CD4-positive, alpha-beta memory T cell (primary cell): ENCODE results near the gene C20orf144. TPM values are rescaled to one million over a fixed set of nuclear protein-coding genes. Genes with fewer than 3 reads are reported as not detected.
A peak's percentile ranks its signal among the peaks of the same experiment; 100 is the strongest.

ENCODE experiments used
- CTCF ChIA-PET: fragments of 350-600 bp; sonication (Branson Sonifier 250); formaldehyde crosslinking; loops from one replicate; lab custom pipeline; 2021; ENCODE audit warnings: inconsistent platforms; ENCODE audit not compliant: partially characterized antibody; lab: Charles Lee
- POLR2A ChIA-PET: fragments of 350-600 bp; sonication (Branson Sonifier 250); formaldehyde crosslinking; loops from one replicate; lab custom pipeline; 2021; ENCODE audit not compliant: partially characterized antibody; lab: Charles Lee
- DNase-seq, 5 donors: peaks; one replicate each; pipeline versions ENCODE4 v3.0.0 to v3.0.0-alpha.2; 2020 to 2022; ENCODE audit warnings: mixed read lengths in 1 of 5
- H3K27ac ChIP-seq: one replicate; pipeline ENCODE4 v1.7.0; 2013; ENCODE audit warnings: low read depth, low read length
- H3K27me3 ChIP-seq: 2 replicates; pipeline ENCODE4 v1.7.0; 2013; ENCODE audit warnings: mild to moderate bottlenecking, low read length, moderate library complexity; ENCODE audit not compliant: insufficient read depth
- H3K36me3 ChIP-seq: 2 replicates; pipeline ENCODE4 v1.7.0; 2013; ENCODE audit warnings: mild to moderate bottlenecking, low read length, moderate library complexity; ENCODE audit not compliant: insufficient read depth
- H3K4me1 ChIP-seq: 2 replicates; pipeline ENCODE4 v1.7.0; 2013; ENCODE audit warnings: mild to moderate bottlenecking, low read length, moderate library complexity; ENCODE audit not compliant: insufficient read depth
- H3K4me3 ChIP-seq, 2 donors: one replicate each; pipeline ENCODE4 v1.7.0; 2013; ENCODE audit warnings: low read length in 2 of 2, mild to moderate bottlenecking in 1 of 2
- H3K9me3 ChIP-seq, 2 donors: one replicate each; pipeline ENCODE4 v1.7.0; 2013; ENCODE audit warnings: low read length in 2 of 2, control low read depth in 1 of 2; ENCODE audit not compliant: control insufficient read depth in 1 of 2
- H3K27ac Mint-ChIP-seq, 7 donors: one replicate each; pipeline ENCODE4 v1.8.0; 2020 to 2021; ENCODE audit warnings: mixed read lengths in 7 of 7, mild to moderate bottlenecking in 6 of 7, inconsistent platforms in 3 of 7, moderate library complexity in 3 of 7
- H3K27me3 Mint-ChIP-seq, 2 donors: one replicate each; pipeline ENCODE4 v1.8.0; 2020 to 2021; ENCODE audit warnings: mixed read lengths in 2 of 2
- H3K36me3 Mint-ChIP-seq, 2 donors: one replicate each; pipeline ENCODE4 v1.8.0; 2020 to 2021; ENCODE audit warnings: mixed read lengths in 2 of 2, inconsistent platforms in 1 of 2, mild to moderate bottlenecking in 1 of 2
- H3K4me1 Mint-ChIP-seq, 4 donors: one replicate each; pipeline ENCODE4 v1.8.0; 2020 to 2021; ENCODE audit warnings: mixed read lengths in 4 of 4, mild to moderate bottlenecking in 1 of 4
- H3K4me3 Mint-ChIP-seq, 8 donors: one replicate each; pipeline ENCODE4 v1.8.0; 2020 to 2021; ENCODE audit warnings: mixed read lengths in 8 of 8, mild to moderate bottlenecking in 7 of 8, moderate library complexity in 6 of 8, inconsistent platforms in 3 of 8
- H3K9me3 Mint-ChIP-seq, 8 donors: one replicate each; pipeline ENCODE4 v1.8.0; 2020 to 2021; ENCODE audit warnings: mixed read lengths in 8 of 8, mild to moderate bottlenecking in 5 of 8, inconsistent platforms in 3 of 8, moderate library complexity in 1 of 8
- intact Hi-C: fragments of 100-400 bp; cut with micrococcal nuclease; formaldehyde crosslinking; loops from one replicate; pipeline ENCODE4 v1.15.1; 2023
- polyA plus RNA-seq, 2 donors: library from polyadenylated mRNA; unstranded; fragments of 300-500 nt; fragmentation: Illumina TruSeq; gene quantifications; one replicate each; pipeline ENCODE4 v1.2.3, GENCODE V29; 2021
- total RNA-seq, 2 experiments: library from RNA; stranded (reverse); gene quantifications; one replicate each; pipeline ENCODE4 v1.2.3, GENCODE V29; 2021

The C20orf144 gene
- total and polyA plus RNA-seq, 4 experiments from 2014 or later = 0.61 TPM; not detected in 2

DNA sequence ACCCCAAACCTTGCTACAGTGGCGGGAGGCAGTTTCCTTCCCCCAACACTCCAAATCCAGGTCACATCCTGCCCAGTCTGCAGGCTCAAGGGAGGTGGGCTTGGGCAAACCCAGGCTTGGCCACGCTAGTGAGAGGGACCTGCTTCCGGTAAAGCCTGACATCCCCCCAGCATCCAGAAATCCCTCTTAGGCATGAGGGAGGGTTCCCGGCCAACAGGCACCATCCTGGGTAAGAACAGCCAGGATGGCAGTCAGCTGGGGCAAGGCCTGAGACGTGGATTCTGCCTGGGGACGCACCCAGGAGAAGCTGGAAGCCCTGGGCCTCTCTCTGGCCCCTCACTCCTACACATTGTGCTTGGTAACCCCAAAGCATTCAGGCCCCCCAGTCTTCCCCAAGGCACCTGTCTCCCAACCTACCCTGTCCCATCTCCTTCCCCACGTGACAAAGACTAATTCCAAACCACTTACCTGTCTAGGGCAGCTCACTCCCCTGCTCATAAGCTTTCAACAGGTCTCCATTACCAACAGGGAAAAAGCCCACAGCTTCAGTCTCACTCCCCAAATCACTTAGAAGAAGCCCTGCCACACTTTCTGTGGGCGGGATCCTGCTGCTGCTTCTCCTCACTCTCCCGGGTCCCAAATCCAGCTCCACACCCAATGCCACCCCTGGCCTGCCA lies 2.1 kb downstream of the C20orf144 start:
- Histone ChIP-seq H3K4me3 (peak overlapping the region; percentile 52 to 87), H3K36me3 (no peaks in the 10 kb centered on the region), H3K27ac (peak overlapping the region; percentile 82), H3K27me3 (no peaks in the 10 kb centered on the region), H3K9me3 (no peaks in the 10 kb centered on the region), H3K4me1 (peaks cover 41% of the 10 kb centered on the region)
- peaks cover 0 to 3% of the 10 kb centered on the region in 2 donors for H3K36me3 Mint-ChIP-seq
- CTCF ChIA-PET = interaction anchor here (0.7 to 8.6 kb wide), 7 partner anchors 10 to 210 kb away, joined by 3 to 88 read pairs (median 6); partner anchors contain the start of gene CBFA2T2
- H3K4me1 Mint-ChIP-seq = peaks cover 19 to 58% (median 34%) of the 10 kb centered on the region in 4 donors
- no peak for DNase-seq
- H3K4me3 Mint-ChIP-seq = peak overlapping the region; percentile 76 to 89 (median 85)
- H3K27ac Mint-ChIP-seq = peak overlapping the region; percentile 89 to 97 (median 96)
- no peaks in the 10 kb centered on the region for H3K9me3 Mint-ChIP-seq
- intact Hi-C loops = no loop called here
- POLR2A ChIA-PET = interaction anchor here (0.5 to 9.7 kb wide), 23 partner anchors 10 to 448 kb away, joined by 3 to 122 read pairs (median 5); partner anchors contain the start of genes CBFA2T2, CDK5RAP1, EIF2S2 and NECAB3
- no peaks in the 10 kb centered on the region for H3K27me3 Mint-ChIP-seq

DNA sequence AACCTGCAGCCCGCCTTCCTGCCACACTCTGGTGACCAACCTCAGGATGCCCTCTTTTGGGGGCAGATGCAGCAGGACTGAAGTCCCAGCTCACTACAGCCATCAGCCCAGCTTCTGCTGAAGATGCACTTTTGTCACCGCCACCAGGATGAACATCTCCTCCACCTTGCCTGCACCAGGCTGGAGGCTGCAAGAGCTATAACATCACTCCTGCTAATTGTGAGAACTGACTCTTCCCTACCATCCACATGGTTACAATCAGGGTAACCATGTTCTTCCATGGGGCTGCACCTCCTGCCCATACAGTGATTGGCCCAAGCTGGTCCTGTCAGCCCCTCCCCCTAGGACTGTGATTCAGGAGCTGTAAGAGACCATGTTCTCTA lies 2.6 kb downstream of the C20orf144 start:
- Histone ChIP-seq H3K4me1 (peaks cover 41% of the 10 kb centered on the region), H3K4me3 (no peak overlapping the region), H3K9me3 (no peaks in the 10 kb centered on the region), H3K27me3 (no peaks in the 10 kb centered on the region), H3K36me3 (no peaks in the 10 kb centered on the region), H3K27ac (peak overlapping the region; percentile 82)
- peak overlapping the region; percentile 76 to 89 (median 84) for H3K4me3 Mint-ChIP-seq
- peaks cover 0 to 3% of the 10 kb centered on the region in 2 donors for H3K36me3 Mint-ChIP-seq
- CTCF ChIA-PET = interaction anchor here (0.7 to 8.6 kb wide), 7 partner anchors 11 to 210 kb away, joined by 3 to 88 read pairs (median 8); partner anchors contain the start of gene CBFA2T2
- POLR2A ChIA-PET = interaction anchor here (0.5 to 9.7 kb wide), 17 partner anchors 10 to 329 kb away, joined by 3 to 122 read pairs (median 15); partner anchors contain the start of genes CBFA2T2, CDK5RAP1, NECAB3 and PXMP4
- no peak for DNase-seq
- H3K27ac Mint-ChIP-seq = peak overlapping the region; percentile 89 to 97 (median 96)
- peaks cover 19 to 60% (median 34%) of the 10 kb centered on the region in 4 donors for H3K4me1 Mint-ChIP-seq
- no peaks in the 10 kb centered on the region for H3K9me3 Mint-ChIP-seq
- intact Hi-C loops = no loop called here
- no peaks in the 10 kb centered on the region for H3K27me3 Mint-ChIP-seq

GRCh38 chr20:33666293-33667244 lies 4.4 kb downstream of the C20orf144 start, which contains the start of gene ACTL10:
Gene ACTL10 (plus strand): TSS chr20:33666943. CDS start chr20:33667498, 555 bp downstream.
- peak within 1 kb of the TSS; percentile 95 to 99 (median 97) for H3K27ac Mint-ChIP-seq
- peaks cover 0 to 3% of the 10 kb centered on the region in 2 donors for H3K36me3 Mint-ChIP-seq
- ChIA-PET POLR2A (interaction anchor here (0.6 to 9.7 kb wide), 19 partner anchors 9 to 446 kb away, joined by 3 to 122 read pairs (median 6); partner anchors contain the start of genes CBFA2T2, CDK5RAP1, EIF2S2 and PXMP4), CTCF (interaction anchor here (0.6 to 8.6 kb wide), 21 partner anchors 13 to 265 kb away, joined by 3 to 88 read pairs (median 5); partner anchors contain the start of genes CBFA2T2 and PXMP4)
- DNase-seq = peak; percentile 65 to 85 (median 66)
- H3K9me3 ChIP-seq = no peaks in the 10 kb centered on the region
- intact Hi-C loops = loop anchor here (1.0 to 2.0 kb wide), 6 partner anchors 14 to 266 kb away; partner anchors contain the start of genes CBFA2T2, CDK5RAP1 and ZNF341
- H3K36me3 ChIP-seq = no peaks in the 10 kb centered on the region
- H3K27me3 ChIP-seq = no peaks in the 10 kb centered on the region
- H3K4me3 ChIP-seq = peak within 1 kb of the TSS; percentile 47 to 52
- H3K4me3 Mint-ChIP-seq = peak within 1 kb of the TSS; percentile 95 to 98 (median 97)
- peak within 1 kb of the TSS; percentile 60 for H3K27ac ChIP-seq
- peaks cover 20 to 71% (median 36%) of the 10 kb centered on the region in 4 donors for H3K4me1 Mint-ChIP-seq
- no peaks in the 10 kb centered on the region for H3K9me3 Mint-ChIP-seq
- peaks cover 41% of the 10 kb centered on the region for H3K4me1 ChIP-seq
- no peaks in the 10 kb centered on the region for H3K27me3 Mint-ChIP-seq

DNA sequence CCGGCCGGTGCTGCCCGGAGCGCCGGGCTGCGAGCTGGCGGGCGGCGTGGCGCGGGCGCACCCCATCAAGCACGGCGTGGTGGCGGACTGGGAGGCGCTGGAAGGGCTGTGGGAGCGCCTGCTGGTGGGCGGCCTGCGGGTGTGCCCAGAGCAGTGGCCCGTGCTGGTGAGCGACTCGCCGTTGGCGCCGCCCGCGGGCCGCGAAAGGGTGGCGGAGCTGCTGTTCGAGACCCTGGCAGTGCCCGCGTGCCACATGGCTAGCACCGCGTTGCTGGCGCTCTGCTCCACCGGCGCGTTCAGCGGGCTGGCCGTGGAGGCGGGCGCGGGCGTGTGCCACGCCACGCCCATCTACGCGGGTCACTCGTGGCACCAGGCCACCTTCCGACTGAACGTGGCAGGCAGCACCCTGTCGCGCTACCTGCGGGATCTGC lies 5.1 kb downstream of the C20orf144 start:
- POLR2A ChIA-PET = interaction anchor here (0.6 to 9.7 kb wide), 23 partner anchors 8 to 445 kb away, joined by 3 to 122 read pairs (median 5); partner anchors contain the start of genes CBFA2T2, CDK5RAP1, EIF2S2 and PXMP4
- DNase-seq = peak in 4 of 5 donors; percentile 34 to 59 (median 44)
- Histone ChIP-seq H3K9me3 (no peaks in the 10 kb centered on the region), H3K27ac (peak overlapping the region; percentile 60), H3K4me1 (peaks cover 41% of the 10 kb centered on the region), H3K4me3 (peak overlapping the region; percentile 47), H3K36me3 (no peaks in the 10 kb centered on the region), H3K27me3 (no peaks in the 10 kb centered on the region)
- intact Hi-C loops = loop anchor here (2.0 kb wide), 4 partner anchors 14 to 266 kb away; partner anchors contain the start of genes CDK5RAP1 and ZNF341
- H3K27me3 Mint-ChIP-seq = no peaks in the 10 kb centered on the region
- H3K4me1 Mint-ChIP-seq = peaks cover 23 to 69% (median 40%) of the 10 kb centered on the region in 4 donors
- H3K4me3 Mint-ChIP-seq = peak overlapping the region; percentile 74 to 98 (median 80)
- H3K9me3 Mint-ChIP-seq = no peaks in the 10 kb centered on the region
- H3K36me3 Mint-ChIP-seq = peaks cover 0 to 3% of the 10 kb centered on the region in 2 donors
- peak overlapping the region; percentile 42 to 87 (median 62) for H3K27ac Mint-ChIP-seq
- CTCF ChIA-PET = interaction anchor here (0.6 to 8.6 kb wide), 31 partner anchors 13 to 266 kb away, joined by 3 to 88 read pairs (median 5); partner anchors contain the start of genes CBFA2T2, CDK5RAP1, CHMP4B and PXMP4

DNA sequence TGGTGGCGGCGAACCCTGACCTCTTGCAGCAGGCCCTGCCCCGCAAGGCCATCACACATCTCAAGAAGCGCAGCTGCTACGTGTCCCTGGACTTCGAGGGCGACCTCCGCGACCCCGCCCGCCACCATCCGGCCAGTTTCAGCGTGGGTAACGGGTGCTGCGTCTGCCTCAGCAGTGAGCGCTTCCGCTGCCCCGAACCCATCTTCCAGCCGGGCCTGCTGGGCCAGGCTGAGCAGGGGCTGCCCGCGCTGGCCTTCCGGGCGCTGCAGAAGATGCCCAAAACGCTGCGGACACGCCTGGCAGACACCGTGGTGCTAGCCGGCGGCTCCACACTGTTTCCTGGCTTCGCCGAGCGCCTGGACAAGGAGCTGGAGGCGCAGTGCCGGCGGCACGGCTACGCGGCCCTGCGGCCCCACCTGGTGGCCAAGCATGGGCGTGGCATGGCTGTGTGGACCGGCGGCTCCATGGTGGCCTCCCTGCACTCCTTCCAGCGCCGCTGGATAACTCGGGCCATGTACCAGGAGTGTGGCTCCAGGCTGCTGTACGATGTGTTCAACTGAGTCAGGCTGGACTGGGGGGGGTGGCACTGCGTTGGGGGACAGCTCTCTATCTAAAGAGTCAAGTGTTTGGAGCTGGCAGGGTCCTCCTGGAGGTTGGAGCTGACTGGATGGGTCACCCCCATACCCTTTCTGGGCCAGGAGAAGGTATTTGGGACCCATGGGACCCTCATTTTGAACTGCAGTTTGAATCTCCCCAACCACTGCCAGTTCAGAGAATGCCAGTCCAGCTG lies 5.7 kb downstream of the C20orf144 start:
- no peaks in the 10 kb centered on the region for H3K27me3 ChIP-seq
- peak overlapping the region; percentile 42 to 89 (median 62) for H3K27ac Mint-ChIP-seq
- H3K27ac ChIP-seq = peak overlapping the region; percentile 60
- H3K27me3 Mint-ChIP-seq = no peaks in the 10 kb centered on the region
- no peaks in the 10 kb centered on the region for H3K9me3 ChIP-seq
- intact Hi-C loops = loop anchor here (1.0 to 2.0 kb wide), 5 partner anchors 15 to 267 kb away; partner anchors contain the start of genes CDK5RAP1 and ZNF341
- no peaks in the 10 kb centered on the region for H3K36me3 ChIP-seq
- peak overlapping the region; percentile 74 to 98 (median 80) for H3K4me3 Mint-ChIP-seq
- no peaks in the 10 kb centered on the region for H3K9me3 Mint-ChIP-seq
- peak; percentile 66 to 83 (median 76) for DNase-seq
- peak overlapping the region; percentile 47 for H3K4me3 ChIP-seq
- peaks cover 0 to 3% of the 10 kb centered on the region in 2 donors for H3K36me3 Mint-ChIP-seq
- peaks cover 40% of the 10 kb centered on the region for H3K4me1 ChIP-seq
- POLR2A ChIA-PET = interaction anchor here (0.6 to 9.7 kb wide), 22 partner anchors 11 to 445 kb away, joined by 3 to 122 read pairs (median 6); partner anchors contain the start of genes CBFA2T2, CDK5RAP1, EIF2S2 and PXMP4
- peaks cover 20 to 71% (median 38%) of the 10 kb centered on the region in 4 donors for H3K4me1 Mint-ChIP-seq
- CTCF ChIA-PET = interaction anchor here (0.7 to 8.6 kb wide), 35 partner anchors 13 to 266 kb away, joined by 3 to 88 read pairs (median 4); partner anchors contain the start of genes CBFA2T2, CDK5RAP1, CHMP4B and PXMP4
